Measurements from ENCODE around the gene HILPDA.

GRCh38 chr7:128434413-128435326 lies 21.0 kb upstream of the HILPDA start:
- no peak for TF ChIP-seq CTCF (IDR thresholded peaks at IDR 0.05; ENCODE audit: low read length)
- TF ChIP-seq EZH2 (optimal IDR thresholded peaks at IDR 0.05; ENCODE audit: low read depth, low read length), result no peak

Data from MM.1S (cell line).